MCF 10A (cell line): ENCODE data around the gene NSL1. TPM values are rescaled to one million over a fixed set of nuclear protein-coding genes. Genes with fewer than 3 reads are reported as not detected.

Source experiments
- BruUV-seq: library from RNA; stranded (reverse); fragments of 400-500 nt; replicated peaks from 2 replicates; lab custom pipeline; 2021; lab: Mats Ljungman, UMichigan
- CTCF ChIA-PET: fragments of 300-600 bp; sonication (Branson Sonifier 250); formaldehyde crosslinking; extraction: SDS; loops from one replicate; lab custom pipeline; 2021; ENCODE audit warnings: antibody characterized with exemption, inconsistent platforms; lab: Yijun Ruan, JAX
- POLR2A ChIA-PET: fragments of 300-600, 350-650 bp; sonication (Branson Sonifier 250); formaldehyde crosslinking; extraction: SDS; loops from one replicate; lab custom pipeline; 2020; ENCODE audit warnings: antibody characterized with exemption, inconsistent platforms; lab: Yijun Ruan, JAX
- DNase-seq: peaks from one replicate; pipeline ENCODE4 v3.0.0-alpha.2; 2018; ENCODE audit not compliant: unreplicated experiment
- H3K27ac Mint-ChIP-seq: one replicate; pipeline ENCODE4 v1.8.0; 2022; ENCODE audit warnings: mild to moderate bottlenecking, low read depth, mixed read lengths; ENCODE audit not compliant: unreplicated experiment
- H3K27me3 Mint-ChIP-seq: one replicate; pipeline ENCODE4 v1.8.0; 2022; ENCODE audit warnings: mixed read lengths; ENCODE audit not compliant: insufficient read depth, unreplicated experiment
- H3K36me3 Mint-ChIP-seq: one replicate; pipeline ENCODE4 v1.8.0; 2022; ENCODE audit warnings: mild to moderate bottlenecking, moderate library complexity, mixed read lengths; ENCODE audit not compliant: insufficient read depth, unreplicated experiment
- H3K4me1 Mint-ChIP-seq: one replicate; pipeline ENCODE4 v1.8.0; 2022; ENCODE audit warnings: mixed read lengths; ENCODE audit not compliant: insufficient read depth, unreplicated experiment
- H3K4me3 Mint-ChIP-seq: one replicate; pipeline ENCODE4 v1.8.0; 2022; ENCODE audit warnings: mild to moderate bottlenecking, moderate library complexity, mixed read lengths; ENCODE audit not compliant: unreplicated experiment
- H3K9me3 Mint-ChIP-seq: one replicate; pipeline ENCODE4 v1.8.0; 2022; ENCODE audit warnings: mixed read lengths; ENCODE audit not compliant: unreplicated experiment
- intact Hi-C: fragments of 100-400 bp; cut with micrococcal nuclease; formaldehyde crosslinking; loops from 2 replicates; pipeline ENCODE4 v1.14.1; 2022
- total RNA-seq: library from RNA; stranded (reverse); gene quantifications from 2 replicates; pipeline ENCODE4 v1.2.3, GENCODE V29; 2022
- TF ChIP-seq, protein P1 (sequence below): fragments of 200-600 bp; IDR thresholded peaks from one replicate; pipeline ENCODE4 v1.8.0; 2022; ENCODE audit warnings: antibody characterized with exemption, mild to moderate bottlenecking; ENCODE audit not compliant: unreplicated experiment

The NSL1 gene
- total RNA-seq, 1 experiment from 2014 or later, result 39.7 TPM

DNA sequence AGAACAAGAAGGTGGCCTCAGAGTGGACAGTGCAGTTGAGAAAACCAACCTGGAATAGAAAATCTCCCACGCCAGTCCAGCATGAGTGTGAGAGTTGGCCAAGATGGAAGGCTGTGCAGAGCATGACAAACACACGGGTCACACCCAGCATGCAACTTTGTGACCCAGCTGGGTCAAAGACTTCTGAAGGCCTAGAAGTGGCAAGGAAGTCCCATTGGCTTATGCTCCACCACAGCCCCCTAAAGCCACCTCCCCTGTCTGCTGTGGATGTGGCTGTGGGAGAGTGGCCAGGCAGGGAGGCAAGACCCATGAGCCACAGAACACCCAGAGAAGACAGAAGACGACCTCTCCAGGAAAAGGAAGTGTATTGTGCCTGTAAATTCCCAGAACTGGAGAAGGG, 105.5 kb downstream of the NSL1 start:
- ChIA-PET POLR2A (interaction anchor here (0.7 kb wide), 1 partner anchor 15 kb away, joined by 4 read pairs; no protein-coding TSS in a partner anchor), CTCF (interaction anchor here (0.7 to 1.8 kb wide), 3 partner anchors 68 to 209 kb away, joined by 3 to 5 read pairs (median 4); no protein-coding TSS in a partner anchor)
- Mint-ChIP-seq H3K27ac (no peak overlapping the region), H3K36me3 (no peaks in the 10 kb centered on the region), H3K27me3 (peaks cover 7% of the 10 kb centered on the region), H3K4me1 (no peaks in the 10 kb centered on the region), H3K9me3 (no peaks in the 10 kb centered on the region), H3K4me3 (no peak overlapping the region)
- no peak for DNase-seq
- TF ChIP-seq, protein P1, sequence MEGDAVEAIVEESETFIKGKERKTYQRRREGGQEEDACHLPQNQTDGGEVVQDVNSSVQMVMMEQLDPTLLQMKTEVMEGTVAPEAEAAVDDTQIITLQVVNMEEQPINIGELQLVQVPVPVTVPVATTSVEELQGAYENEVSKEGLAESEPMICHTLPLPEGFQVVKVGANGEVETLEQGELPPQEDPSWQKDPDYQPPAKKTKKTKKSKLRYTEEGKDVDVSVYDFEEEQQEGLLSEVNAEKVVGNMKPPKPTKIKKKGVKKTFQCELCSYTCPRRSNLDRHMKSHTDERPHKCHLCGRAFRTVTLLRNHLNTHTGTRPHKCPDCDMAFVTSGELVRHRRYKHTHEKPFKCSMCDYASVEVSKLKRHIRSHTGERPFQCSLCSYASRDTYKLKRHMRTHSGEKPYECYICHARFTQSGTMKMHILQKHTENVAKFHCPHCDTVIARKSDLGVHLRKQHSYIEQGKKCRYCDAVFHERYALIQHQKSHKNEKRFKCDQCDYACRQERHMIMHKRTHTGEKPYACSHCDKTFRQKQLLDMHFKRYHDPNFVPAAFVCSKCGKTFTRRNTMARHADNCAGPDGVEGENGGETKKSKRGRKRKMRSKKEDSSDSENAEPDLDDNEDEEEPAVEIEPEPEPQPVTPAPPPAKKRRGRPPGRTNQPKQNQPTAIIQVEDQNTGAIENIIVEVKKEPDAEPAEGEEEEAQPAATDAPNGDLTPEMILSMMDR, result no peak
- intact Hi-C loops, result no loop called here
- no TSS peak for BruUV-seq

DNA sequence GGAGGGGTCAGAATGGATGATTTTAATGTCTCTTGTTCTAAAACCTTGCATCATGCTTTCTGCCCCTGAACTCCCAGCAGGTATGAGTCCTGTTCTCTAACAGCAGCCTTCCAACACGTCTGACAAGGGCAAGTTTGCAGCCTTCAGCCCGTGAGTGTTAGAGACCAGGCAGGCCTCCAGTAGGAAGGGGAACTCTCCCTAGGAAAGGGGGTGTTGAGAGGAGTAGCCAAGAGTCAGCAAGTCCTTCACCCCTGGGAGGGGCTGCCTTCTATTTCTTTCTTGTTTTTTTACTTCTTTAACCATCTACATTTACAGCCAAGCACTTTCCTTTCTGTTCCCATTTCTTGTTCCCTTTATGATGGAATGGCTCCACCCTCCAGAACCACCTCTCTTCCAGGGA, 106.1 kb downstream of the NSL1 start:
- no peak for DNase-seq
- BruUV-seq, result no TSS peak
- ChIA-PET POLR2A (no interaction called here), CTCF (interaction anchor here (1.8 kb wide), 1 partner anchor 208 kb away, joined by 5 read pairs; no protein-coding TSS in a partner anchor)
- intact Hi-C loops, result no loop called here
- Mint-ChIP-seq H3K27ac (no peak overlapping the region), H3K36me3 (no peaks in the 10 kb centered on the region), H3K9me3 (no peaks in the 10 kb centered on the region), H3K27me3 (peaks cover 7% of the 10 kb centered on the region), H3K4me3 (no peak overlapping the region), H3K4me1 (no peaks in the 10 kb centered on the region)
- TF ChIP-seq, protein P1, result no peak

- H3K27me3 Mint-ChIP-seq, result peaks cover 7% of the 10 kb centered on the region
- H3K4me3 Mint-ChIP-seq, result no peak overlapping the region
- BruUV-seq, result no TSS peak
- H3K27ac Mint-ChIP-seq, result no peak overlapping the region
- intact Hi-C loops, result no loop called here
- ChIA-PET POLR2A (interaction anchor here (0.6 to 1.4 kb wide), 4 partner anchors 11 to 28 kb away, joined by 3 to 4 read pairs (median 4); no protein-coding TSS in a partner anchor), CTCF (interaction anchor here (0.8 kb wide), 1 partner anchor 34 kb away, joined by 3 read pairs; no protein-coding TSS in a partner anchor)
- TF ChIP-seq, protein P1, result no peak
- no peaks in the 10 kb centered on the region for H3K4me1 Mint-ChIP-seq
- H3K9me3 Mint-ChIP-seq, result no peaks in the 10 kb centered on the region
- DNase-seq, result no peak
- H3K36me3 Mint-ChIP-seq, result no peaks in the 10 kb centered on the region
These were observed 107.0 kb downstream of the NSL1 start for GRCh38 chr1:212684521-212685090.

DNA sequence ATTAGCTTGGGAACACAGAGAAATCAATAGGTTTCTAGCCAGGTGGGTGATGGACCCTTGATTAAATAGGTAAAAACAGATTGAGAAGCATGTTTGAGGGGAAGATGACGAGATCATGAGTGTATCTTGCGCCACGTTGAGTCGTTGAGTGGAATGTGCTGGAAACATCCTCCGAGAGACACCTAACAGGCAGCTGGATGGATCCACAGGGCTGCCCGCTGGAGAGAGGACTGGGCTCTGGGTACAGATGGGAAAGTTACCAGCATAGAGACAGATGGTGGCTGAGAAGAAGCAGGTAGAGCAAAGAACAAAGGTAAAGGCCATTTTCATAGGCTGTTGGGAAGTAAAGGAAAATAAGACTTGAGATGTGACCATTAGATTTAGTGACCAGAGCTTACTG, 107.5 kb downstream of the NSL1 start:
- no TSS peak for BruUV-seq
- H3K27me3 Mint-ChIP-seq, result peaks cover 7% of the 10 kb centered on the region
- H3K27ac Mint-ChIP-seq, result no peak overlapping the region
- DNase-seq, result no peak
- no peak overlapping the region for H3K4me3 Mint-ChIP-seq
- TF ChIP-seq, protein P1, result no peak
- ChIA-PET CTCF (interaction anchor here (0.8 kb wide), 1 partner anchor 34 kb away, joined by 3 read pairs; no protein-coding TSS in a partner anchor), POLR2A (interaction anchor here (1.0 to 1.4 kb wide), 3 partner anchors 12 to 29 kb away, joined by 3 to 4 read pairs (median 4); no protein-coding TSS in a partner anchor)
- H3K4me1 Mint-ChIP-seq, result no peaks in the 10 kb centered on the region
- no peaks in the 10 kb centered on the region for H3K9me3 Mint-ChIP-seq
- intact Hi-C loops, result no loop called here
- no peaks in the 10 kb centered on the region for H3K36me3 Mint-ChIP-seq
